Measurements from ENCODE around the gene ETNPPL.

The ETNPPL gene

DNA sequence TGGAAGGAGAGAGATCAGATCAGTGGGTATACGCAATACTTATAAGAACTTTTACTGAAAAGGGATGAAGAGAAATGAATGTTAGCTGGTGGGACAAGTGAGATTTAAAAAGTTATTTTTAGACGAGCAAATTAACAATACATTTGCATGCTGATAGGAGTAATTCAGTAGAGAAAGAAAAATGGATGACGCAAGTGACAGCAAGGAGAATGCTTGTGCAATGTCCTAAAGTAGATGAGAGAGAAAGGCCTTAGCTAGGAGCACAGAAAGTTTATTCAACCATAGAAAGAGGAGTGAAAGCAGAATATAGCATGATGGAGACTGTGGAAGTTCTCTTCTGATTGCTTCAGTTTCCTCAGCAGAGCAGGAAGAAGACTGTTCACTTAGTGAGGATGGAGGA, 66.7 kb downstream of the ETNPPL start:
- no peak for DNase-seq (ENCODE audit: low read depth)

DNA sequence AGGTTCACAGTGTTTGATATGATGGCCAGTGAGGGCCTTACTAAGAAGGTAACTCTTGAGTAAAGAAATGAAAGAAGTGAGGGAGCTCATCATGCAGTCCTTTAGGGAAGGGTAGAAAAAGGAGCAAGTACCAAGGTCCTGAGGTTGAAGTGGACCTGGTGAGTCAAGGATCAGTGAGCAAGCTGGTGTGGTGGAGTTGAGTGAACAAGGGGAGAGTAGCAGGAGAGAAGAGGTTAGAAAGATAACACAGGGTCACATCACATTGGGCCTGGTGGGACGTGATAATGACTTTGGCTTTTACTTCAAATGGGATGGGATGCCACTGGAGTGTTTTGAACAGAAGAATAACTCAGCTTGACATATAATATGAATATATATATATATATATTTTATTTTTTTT, 67.8 kb downstream of the ETNPPL start:
- no peak for DNase-seq (ENCODE audit: low read depth)

DNA sequence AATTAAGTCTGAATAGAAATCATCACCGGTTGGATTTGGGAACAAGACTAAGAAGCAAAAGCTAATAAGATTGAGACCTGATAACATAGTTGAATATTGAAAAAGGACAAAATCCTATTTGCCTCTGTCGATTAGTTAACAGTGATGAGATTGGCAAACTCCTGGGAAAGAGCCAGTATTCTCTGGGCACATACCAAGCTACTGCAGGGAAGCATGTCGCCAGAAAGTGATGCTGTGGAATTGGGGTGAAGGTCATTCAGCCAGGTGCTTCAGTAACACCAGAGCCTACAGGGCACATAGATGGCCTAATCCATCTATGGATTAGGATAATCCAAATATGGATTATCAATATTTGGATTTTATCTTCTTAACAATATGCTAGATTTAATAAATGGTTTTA, 68.4 kb downstream of the ETNPPL start:
- no peak for DNase-seq (ENCODE audit: low read depth)

DNA sequence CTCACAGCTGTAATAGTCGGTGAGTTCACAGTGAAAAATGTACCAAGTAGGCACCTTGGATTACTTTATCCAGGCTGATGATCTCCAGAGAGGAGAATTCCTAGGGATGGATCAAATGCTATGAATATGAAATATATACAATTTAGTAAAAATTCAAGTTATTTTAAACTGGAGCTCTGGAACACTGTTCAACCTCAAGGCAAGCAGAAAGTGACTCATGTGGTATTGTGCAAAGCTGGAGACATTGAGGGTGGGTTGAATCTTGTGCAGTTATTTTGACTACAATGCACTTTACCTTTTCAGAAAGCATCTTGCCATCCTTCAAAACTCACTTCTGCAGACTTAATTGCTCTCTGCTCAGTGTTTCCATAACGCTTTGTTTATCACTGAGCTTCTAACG, 69.0 kb downstream of the ETNPPL start:
- DNase-seq (ENCODE audit: low read depth) = no peak

DNA sequence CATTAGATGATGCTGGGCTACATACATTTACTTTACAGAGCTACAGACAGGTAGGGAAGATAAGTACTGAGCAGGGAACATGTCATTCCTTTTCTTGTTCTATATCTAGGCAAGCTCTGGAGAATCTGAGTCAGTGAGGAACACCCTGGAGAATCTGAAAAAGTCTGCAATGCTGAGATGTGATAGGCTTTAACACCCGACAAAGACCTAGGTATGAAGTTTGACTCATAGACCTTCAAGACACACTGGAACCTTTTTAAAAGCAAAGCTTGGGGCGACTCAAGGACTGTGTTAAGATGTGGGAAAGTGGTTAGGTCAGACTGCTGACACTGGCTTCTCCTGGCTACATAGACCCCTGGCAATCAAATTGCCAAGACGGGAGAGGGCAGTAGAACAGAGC, 69.6 kb downstream of the ETNPPL start:
- DNase-seq (ENCODE audit: low read depth) = no peak

Data from non-pigmented ciliary epithelial cell (primary cell).